Measurements from ENCODE around the gene BTF3. TPM values are rescaled to one million over a fixed set of nuclear protein-coding genes. Genes with fewer than 3 reads are reported as not detected.

The BTF3 gene
- total and polyA plus RNA-seq, 12 donors = 375 to 852 (median 509) TPM

DNA sequence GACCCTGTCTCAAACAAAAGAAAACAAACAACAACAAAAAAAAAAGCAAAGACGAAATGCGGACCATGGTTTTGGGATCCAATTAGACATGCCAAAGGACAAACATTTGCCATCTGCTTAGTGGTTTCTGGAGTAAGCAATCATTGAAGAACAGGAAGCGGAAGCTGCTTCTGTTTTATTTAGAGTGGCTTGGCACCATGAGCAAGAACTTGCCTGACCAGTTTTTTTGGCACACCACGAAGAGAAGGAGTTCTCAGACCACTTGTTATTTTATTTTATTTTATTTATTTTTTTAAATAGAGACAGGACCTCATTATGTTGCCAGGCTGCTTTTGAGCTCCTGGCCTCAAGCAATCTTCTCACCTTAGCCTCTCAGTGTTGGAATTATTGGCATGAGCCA is 17.0 kb downstream of the BTF3 start:
- Histone ChIP-seq H3K9me3 (replicated peaks in 1 of 3) (no peaks in the 10 kb centered on the region), H3K36me3 (replicated peaks in 1 of 2) (no peaks in the 10 kb centered on the region), H3K27ac (no peak overlapping the region), H3K4me3 (no peak overlapping the region), H3K4me1 (replicated peaks in 1 of 2) (no peaks in the 10 kb centered on the region), H3K27me3 (no peaks in the 10 kb centered on the region)
- DNase-seq = no peak
- intact Hi-C loops (cut with DNase I) = no loop called here
- 79 to 87% (median 82%) methylated on average over 4 of the region's 4 CpGs for WGBS, 4 donors
- TF ChIP-seq, protein P1, sequence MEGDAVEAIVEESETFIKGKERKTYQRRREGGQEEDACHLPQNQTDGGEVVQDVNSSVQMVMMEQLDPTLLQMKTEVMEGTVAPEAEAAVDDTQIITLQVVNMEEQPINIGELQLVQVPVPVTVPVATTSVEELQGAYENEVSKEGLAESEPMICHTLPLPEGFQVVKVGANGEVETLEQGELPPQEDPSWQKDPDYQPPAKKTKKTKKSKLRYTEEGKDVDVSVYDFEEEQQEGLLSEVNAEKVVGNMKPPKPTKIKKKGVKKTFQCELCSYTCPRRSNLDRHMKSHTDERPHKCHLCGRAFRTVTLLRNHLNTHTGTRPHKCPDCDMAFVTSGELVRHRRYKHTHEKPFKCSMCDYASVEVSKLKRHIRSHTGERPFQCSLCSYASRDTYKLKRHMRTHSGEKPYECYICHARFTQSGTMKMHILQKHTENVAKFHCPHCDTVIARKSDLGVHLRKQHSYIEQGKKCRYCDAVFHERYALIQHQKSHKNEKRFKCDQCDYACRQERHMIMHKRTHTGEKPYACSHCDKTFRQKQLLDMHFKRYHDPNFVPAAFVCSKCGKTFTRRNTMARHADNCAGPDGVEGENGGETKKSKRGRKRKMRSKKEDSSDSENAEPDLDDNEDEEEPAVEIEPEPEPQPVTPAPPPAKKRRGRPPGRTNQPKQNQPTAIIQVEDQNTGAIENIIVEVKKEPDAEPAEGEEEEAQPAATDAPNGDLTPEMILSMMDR (IDR thresholded peaks at IDR 0.05) = no peak
- TF ChIP-seq POLR2A (IDR thresholded peaks at IDR 0.05) = no peak

DNA sequence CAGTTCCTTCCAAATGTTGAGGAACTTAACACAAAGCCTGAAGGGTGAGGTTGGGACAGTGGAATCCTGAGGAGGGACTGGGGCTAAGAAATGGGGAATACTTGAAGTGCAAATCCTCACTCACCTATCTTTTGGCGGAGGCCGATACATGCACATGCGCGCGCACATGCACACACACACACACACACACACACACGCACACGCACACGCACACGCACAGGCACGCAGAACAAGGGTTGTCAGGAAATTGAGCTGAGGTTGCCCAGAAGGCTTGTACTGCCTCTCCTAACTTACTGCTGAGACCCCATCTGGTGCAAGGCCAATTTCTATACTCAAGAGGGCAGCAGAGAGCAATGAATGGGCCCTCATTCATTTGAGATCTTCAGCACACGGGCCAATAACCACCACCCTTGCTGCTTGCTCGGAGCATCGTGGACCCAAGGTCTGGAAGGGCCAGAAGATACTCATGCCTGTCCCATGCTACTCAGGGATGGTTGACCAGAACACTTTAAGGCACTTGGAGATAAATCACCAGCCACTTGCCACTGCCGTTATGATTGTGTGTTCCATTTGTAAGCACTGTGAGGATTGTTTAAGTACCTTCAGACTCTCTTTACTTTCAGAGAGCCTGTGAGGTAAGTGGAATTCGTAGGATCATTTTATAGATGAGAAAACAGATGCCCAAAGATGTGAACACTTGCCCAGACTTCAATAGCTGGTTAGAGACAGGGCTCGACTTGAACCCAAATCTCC is 21.5 kb downstream of the BTF3 start:
- Histone ChIP-seq H3K27ac (no peak overlapping the region), H3K36me3 (replicated peaks in 1 of 2) (no peaks in the 10 kb centered on the region), H3K9me3 (replicated peaks in 1 of 3) (no peaks in the 10 kb centered on the region), H3K4me1 (replicated peaks in 1 of 2) (no peaks in the 10 kb centered on the region), H3K4me3 (no peak overlapping the region), H3K27me3 (no peaks in the 10 kb centered on the region)
- intact Hi-C loops (cut with DNase I) = loop anchor here in 1 of 2 donors (2.0 kb wide), 1 partner anchor 17 kb away; no protein-coding TSS in a partner anchor
- DNase-seq = peak; percentile 65 to 85 (median 70)
- 11 to 35% (median 12%) methylated on average over 5 to 16 of the region's 16 CpGs for WGBS, 4 donors
- no peak for TF ChIP-seq POLR2A (IDR thresholded peaks at IDR 0.05)
- TF ChIP-seq, protein P1 (IDR thresholded peaks at IDR 0.05) = peak; percentile 40 to 90 (median 74)

DNA sequence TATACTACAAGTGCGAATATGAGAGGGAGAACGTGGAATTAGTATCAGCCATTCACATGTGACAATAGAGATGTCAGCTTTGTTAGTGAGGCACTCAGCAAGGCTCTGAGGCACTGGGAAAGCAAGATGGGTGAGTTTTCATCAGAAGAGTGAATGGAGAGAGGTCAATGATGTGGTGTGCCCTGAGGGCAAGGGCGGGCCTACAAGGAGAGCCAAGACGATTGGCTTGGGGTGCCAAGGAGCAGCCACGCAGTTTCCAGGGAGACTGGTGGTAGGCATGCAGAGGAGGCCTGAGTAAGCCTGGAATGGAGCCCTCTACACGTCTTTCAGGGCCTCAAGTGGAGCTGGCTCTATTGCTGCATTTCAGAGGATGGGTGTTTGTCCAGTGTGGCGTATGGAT is 24.7 kb downstream of the BTF3 start:
- WGBS, 4 donors = 80 to 93% (median 87%) methylated on average over 5 to 7 of the region's 7 CpGs

DNA sequence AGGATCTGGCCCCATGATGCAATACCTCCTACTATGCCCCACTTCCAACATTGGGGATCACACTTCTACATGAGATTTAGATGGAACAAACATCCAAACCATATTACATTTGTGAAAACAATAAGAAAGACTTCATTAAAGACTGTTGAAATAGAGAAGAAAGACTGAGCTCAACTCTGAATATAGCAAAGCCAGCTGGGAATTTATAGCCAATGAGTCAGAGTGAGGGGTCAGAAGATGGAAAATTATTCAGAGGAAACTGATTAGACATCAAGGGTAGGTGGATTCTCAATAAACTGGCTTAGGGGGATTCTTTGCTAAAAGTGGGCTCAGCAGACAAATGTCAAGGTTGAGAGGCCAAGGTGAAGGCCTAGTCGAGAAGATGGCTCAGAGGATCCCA is 25.6 kb downstream of the BTF3 start:
- no peak for TF ChIP-seq POLR2A (IDR thresholded peaks at IDR 0.05)
- TF ChIP-seq, protein P1 (IDR thresholded peaks at IDR 0.05) = no peak
- Histone ChIP-seq H3K4me1 (replicated peaks in 1 of 2) (no peaks in the 10 kb centered on the region), H3K27me3 (no peaks in the 10 kb centered on the region), H3K4me3 (no peak overlapping the region), H3K9me3 (replicated peaks in 1 of 3) (no peaks in the 10 kb centered on the region), H3K36me3 (replicated peaks in 1 of 2) (no peaks in the 10 kb centered on the region), H3K27ac (no peak overlapping the region)
- WGBS, 4 donors = 52 to 70% (median 61%) methylated on average over 1 of the region's 1 CpG
- no peak for DNase-seq
- intact Hi-C loops (cut with DNase I) = no loop called here

More for the DNA sequence above, 24.7 kb downstream of the BTF3 start:
- intact Hi-C loops (cut with DNase I) = no loop called here
- H3K4me3 ChIP-seq = no peak overlapping the region
- no peaks in the 10 kb centered on the region for H3K4me1 ChIP-seq (replicated peaks in 1 of 2)
- DNase-seq = no peak
- no peak overlapping the region for H3K27ac ChIP-seq
- TF ChIP-seq POLR2A (IDR thresholded peaks at IDR 0.05) = no peak
- TF ChIP-seq, protein P1 (IDR thresholded peaks at IDR 0.05) = no peak
- no peaks in the 10 kb centered on the region for H3K9me3 ChIP-seq (replicated peaks in 1 of 3)
- no peaks in the 10 kb centered on the region for H3K27me3 ChIP-seq
- H3K36me3 ChIP-seq (replicated peaks in 1 of 2) = no peaks in the 10 kb centered on the region
